Vagina (tissue), 2 donors: ENCODE data around the gene KCNK17.

Source experiments
- POLR2A ChIP-seq, 2 donors: fragments of 450-650 bp; IDR thresholded peaks; one replicate each; pipeline ENCODE4 v1.6.1; 2017; ENCODE audit warnings: antibody characterized with exemption in 2 of 2, mild to moderate bottlenecking in 2 of 2, moderate library complexity in 2 of 2
- POLR2AphosphoS5 ChIP-seq, 2 donors: sonication (generic); formaldehyde crosslinking; IDR thresholded peaks; one replicate each; pipeline ENCODE4 v1.9.0; 2017; ENCODE audit warnings: antibody characterized with exemption in 2 of 2, mild to moderate bottlenecking in 2 of 2, low read depth in 1 of 2; ENCODE audit not compliant: insufficient read depth in 1 of 2
- TF ChIP-seq, protein P1 (sequence below), 3 experiments: fragments of 450-650 bp in 2 of 3; fragments of 200-600 bp in 1 of 3; sonication (generic) in 1 of 3; IDR thresholded peaks; one replicate each; pipeline ENCODE4 v1.5.1; 2017 to 2019; ENCODE audit warnings: antibody characterized with exemption in 3 of 3, mild to moderate bottlenecking in 2 of 3, moderate library complexity in 2 of 3

DNA sequence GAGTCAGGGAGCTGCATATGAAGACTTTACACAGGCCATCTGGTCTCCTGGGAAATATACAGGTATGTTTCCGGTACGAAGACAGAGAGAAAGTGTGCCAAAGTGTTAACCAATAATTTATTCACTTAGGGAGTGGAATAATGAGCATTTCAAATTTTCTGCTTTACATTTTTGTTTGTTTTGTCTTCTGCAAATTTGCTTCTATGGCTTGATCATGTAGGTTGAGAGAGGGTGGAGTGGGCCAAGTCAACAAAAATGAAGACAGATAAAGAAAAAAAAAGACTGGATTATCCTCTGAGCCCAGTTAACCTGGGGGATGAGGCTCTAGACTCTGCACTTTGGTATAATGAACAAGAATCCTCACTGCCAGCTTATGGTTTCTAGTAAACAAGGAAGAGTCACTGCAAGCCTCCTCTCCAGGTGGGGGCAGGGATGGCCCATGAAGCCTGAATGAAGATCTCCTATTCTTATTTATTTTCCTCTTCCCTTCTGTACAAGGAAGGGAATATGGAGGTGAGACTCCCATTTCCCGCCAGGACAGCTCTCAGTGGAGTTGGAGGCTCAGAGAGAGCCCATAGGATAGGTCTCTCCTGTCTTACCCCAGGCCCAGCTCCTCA lies 37.7 kb downstream of the KCNK17 start:
- TF ChIP-seq, protein P1, sequence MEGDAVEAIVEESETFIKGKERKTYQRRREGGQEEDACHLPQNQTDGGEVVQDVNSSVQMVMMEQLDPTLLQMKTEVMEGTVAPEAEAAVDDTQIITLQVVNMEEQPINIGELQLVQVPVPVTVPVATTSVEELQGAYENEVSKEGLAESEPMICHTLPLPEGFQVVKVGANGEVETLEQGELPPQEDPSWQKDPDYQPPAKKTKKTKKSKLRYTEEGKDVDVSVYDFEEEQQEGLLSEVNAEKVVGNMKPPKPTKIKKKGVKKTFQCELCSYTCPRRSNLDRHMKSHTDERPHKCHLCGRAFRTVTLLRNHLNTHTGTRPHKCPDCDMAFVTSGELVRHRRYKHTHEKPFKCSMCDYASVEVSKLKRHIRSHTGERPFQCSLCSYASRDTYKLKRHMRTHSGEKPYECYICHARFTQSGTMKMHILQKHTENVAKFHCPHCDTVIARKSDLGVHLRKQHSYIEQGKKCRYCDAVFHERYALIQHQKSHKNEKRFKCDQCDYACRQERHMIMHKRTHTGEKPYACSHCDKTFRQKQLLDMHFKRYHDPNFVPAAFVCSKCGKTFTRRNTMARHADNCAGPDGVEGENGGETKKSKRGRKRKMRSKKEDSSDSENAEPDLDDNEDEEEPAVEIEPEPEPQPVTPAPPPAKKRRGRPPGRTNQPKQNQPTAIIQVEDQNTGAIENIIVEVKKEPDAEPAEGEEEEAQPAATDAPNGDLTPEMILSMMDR (IDR thresholded peaks at IDR 0.05) = no peak
- TF ChIP-seq POLR2A (IDR thresholded peaks at IDR 0.05) (no peak), POLR2AphosphoS5 (IDR thresholded peaks at IDR 0.05; ENCODE audit: insufficient read depth in 1 of 2, low read depth in 1 of 2) (no peak)
